HEK293 (cell line): ENCODE data around the gene SPATA2.
A peak's percentile ranks its signal among the peaks of the same experiment; 100 is the strongest.

Experiments
- KLF1 ChIP-seq: fragments of 450-650 bp; formaldehyde crosslinking; IDR thresholded peaks from 2 replicates; pipeline ENCODE4 v1.5.1; 2016; ENCODE audit warnings: missing biosample characterization, missing genetic modification characterization
- KLF16 ChIP-seq: fragments of 450-650 bp; formaldehyde crosslinking; IDR thresholded peaks from 2 replicates; pipeline ENCODE4 v1.5.1; 2017; ENCODE audit warnings: missing biosample characterization, missing genetic modification characterization
- MEIS1 ChIP-seq: sonication (generic); formaldehyde crosslinking; IDR thresholded peaks from 2 replicates; pipeline ENCODE4 v1.8.1; 2022; ENCODE audit warnings: missing genetic modification reagents, mild to moderate bottlenecking, borderline replicate concordance
- SP2 ChIP-seq: fragments of 450-650 bp; formaldehyde crosslinking; IDR thresholded peaks from 2 replicates; pipeline ENCODE4 v1.5.1; 2016; ENCODE audit warnings: missing biosample characterization, missing genetic modification characterization
- SP7 ChIP-seq: fragments of 450-650 bp; formaldehyde crosslinking; IDR thresholded peaks from 2 replicates; pipeline ENCODE4 v1.5.1; 2016; ENCODE audit warnings: missing biosample characterization, missing genetic modification characterization
- YY1 ChIP-seq: fragments of 450-650 bp; formaldehyde crosslinking; IDR thresholded peaks from 2 replicates; pipeline ENCODE4 v1.5.1; 2018; ENCODE audit warnings: missing biosample characterization, missing genetic modification characterization
- ZBTB10 ChIP-seq: fragments of 450-650 bp; formaldehyde crosslinking; IDR thresholded peaks from 2 replicates; pipeline ENCODE4 v1.5.1; 2016; ENCODE audit warnings: missing biosample characterization, missing genetic modification characterization
- ZBTB11 ChIP-seq: fragments of 450-650 bp; formaldehyde crosslinking; conservative IDR thresholded peaks from 2 replicates; pipeline ENCODE4 v1.5.1; 2016; ENCODE audit warnings: low read depth, missing biosample characterization, missing genetic modification characterization
- ZBTB21 ChIP-seq: fragments of 450-650 bp; formaldehyde crosslinking; IDR thresholded peaks from 2 replicates; pipeline ENCODE4 v1.5.1; 2017; ENCODE audit warnings: missing biosample characterization, missing genetic modification characterization
- ZBTB26 ChIP-seq: fragments of 450-650 bp; formaldehyde crosslinking; optimal IDR thresholded peaks from 2 replicates; pipeline ENCODE3; 2016; ENCODE audit warnings: missing biosample characterization, mild to moderate bottlenecking, missing genetic modification characterization
- ZBTB44 ChIP-seq: fragments of 450-650 bp; IDR thresholded peaks from 2 replicates; pipeline ENCODE4 v1.5.1; 2018; ENCODE audit warnings: missing biosample characterization, mild to moderate bottlenecking, missing genetic modification characterization
- ZEB2 ChIP-seq: fragments of 450-650 bp; formaldehyde crosslinking; IDR thresholded peaks from 2 replicates; pipeline ENCODE4 v1.5.1; 2016; ENCODE audit warnings: missing biosample characterization, missing genetic modification characterization
- ZFHX2 ChIP-seq: fragments of 450-650 bp; formaldehyde crosslinking; conservative IDR thresholded peaks from 2 replicates; pipeline ENCODE4 v1.5.1; 2016; ENCODE audit warnings: missing biosample characterization, missing genetic modification characterization
- ZNF133 ChIP-seq: fragments of 450-650 bp; formaldehyde crosslinking; IDR thresholded peaks from 2 replicates; pipeline ENCODE4 v1.5.1; 2016; ENCODE audit warnings: missing biosample characterization, missing genetic modification characterization
- ZNF398 ChIP-seq: fragments of 450-650 bp; formaldehyde crosslinking; IDR thresholded peaks from 2 replicates; pipeline ENCODE4 v1.5.1; 2017; ENCODE audit warnings: missing biosample characterization, missing genetic modification characterization
- ZNF426 ChIP-seq: fragments of 450-650 bp; formaldehyde crosslinking; IDR thresholded peaks from 2 replicates; pipeline ENCODE4 v1.5.1; 2017; ENCODE audit warnings: missing biosample characterization, missing genetic modification characterization, mild to moderate bottlenecking, inconsistent platforms, moderate library complexity
- ZNF501 ChIP-seq: fragments of 450-650 bp; formaldehyde crosslinking; IDR thresholded peaks from 2 replicates; pipeline ENCODE4 v1.5.1; 2016; ENCODE audit warnings: missing biosample characterization, missing genetic modification characterization
- ZNF600 ChIP-seq: fragments of 450-650 bp; formaldehyde crosslinking; IDR thresholded peaks from 2 replicates; pipeline ENCODE4 v1.5.1; 2016; ENCODE audit warnings: missing biosample characterization, missing genetic modification characterization
- ZNF629 ChIP-seq: fragments of 450-650 bp; formaldehyde crosslinking; IDR thresholded peaks from 2 replicates; pipeline ENCODE4 v1.5.1; 2017; ENCODE audit warnings: missing biosample characterization, missing genetic modification characterization
- ZNF658 ChIP-seq: fragments of 450-650 bp; formaldehyde crosslinking; IDR thresholded peaks from 2 replicates; pipeline ENCODE4; 2016; ENCODE audit warnings: missing biosample characterization, missing genetic modification characterization
- ZNF692 ChIP-seq: fragments of 450-650 bp; formaldehyde crosslinking; IDR thresholded peaks from 2 replicates; pipeline ENCODE4 v1.5.1; 2016; ENCODE audit warnings: missing biosample characterization, missing genetic modification characterization
- ZNF785 ChIP-seq: fragments of 450-650 bp; formaldehyde crosslinking; IDR thresholded peaks from 2 replicates; pipeline ENCODE4 v1.5.1; 2016; ENCODE audit warnings: missing biosample characterization, missing genetic modification characterization
- ZSCAN30 ChIP-seq: fragments of 450-650 bp; IDR thresholded peaks from 2 replicates; pipeline ENCODE4 v1.5.1; 2018; ENCODE audit warnings: missing biosample characterization, mild to moderate bottlenecking, missing genetic modification characterization, moderate library complexity
- ZSCAN5A ChIP-seq: fragments of 450-650 bp; formaldehyde crosslinking; IDR thresholded peaks from 2 replicates; pipeline ENCODE4 v1.5.1; 2016; ENCODE audit warnings: missing biosample characterization, missing genetic modification characterization
- ZXDB ChIP-seq: fragments of 450-650 bp; formaldehyde crosslinking; IDR thresholded peaks from 2 replicates; pipeline ENCODE4 v1.5.1; 2016; ENCODE audit warnings: missing biosample characterization, missing genetic modification characterization

Gene SPATA2

GRCh38 chr20:49915380-49916145 lies at the start of gene SPATA2 (continued):
- no peak for TF ChIP-seq ZNF398 (tag by site-specific recombination)
- TF ChIP-seq ZBTB10 (tag by site-specific recombination): 0 out of 2 replicates have a peak, but pooled peaks have one; percentile 6
- TF ChIP-seq YY1 (tag by site-specific recombination): peak; percentile 22; the same call in 1 of the 2 replicates
- TF ChIP-seq ZBTB44 (tag by site-specific recombination): no peak
- 0 out of 2 replicates have a peak, but pooled peaks have one; percentile 33 for TF ChIP-seq ZNF785
- TF ChIP-seq ZBTB11 (tag by site-specific recombination): peak; percentile 96
- TF ChIP-seq ZBTB26: peak; percentile 39
- TF ChIP-seq ZNF501: 0 out of 2 replicates have a peak, but pooled peaks have one; percentile 17
- peak; percentile 54 for TF ChIP-seq ZFHX2 (tag by site-specific recombination)
- TF ChIP-seq SP7: peak; percentile 73
- TF ChIP-seq MEIS1 (CRISPR knock-in tag): no peak
- peak; percentile 89 for TF ChIP-seq ZBTB21 (tag by site-specific recombination)
- TF ChIP-seq ZEB2 (tag by site-specific recombination): peak; percentile 56; the same call in 1 of the 2 replicates
- TF ChIP-seq ZNF600 (tag by site-specific recombination): peak; percentile 58; the same call in 1 of the 2 replicates
- peak; percentile 98 for TF ChIP-seq SP2 (tag by site-specific recombination)
- TF ChIP-seq ZNF692 (tag by site-specific recombination): no peak
- TF ChIP-seq ZSCAN5A: 0 out of 2 replicates have a peak, but pooled peaks have one; percentile 21
- 0 out of 2 replicates have a peak, but pooled peaks have one; percentile 41 for TF ChIP-seq KLF16 (tag by site-specific recombination)
- peak; percentile 27; the same call in 1 of the 2 replicates for TF ChIP-seq KLF1 (tag by site-specific recombination)
- TF ChIP-seq ZSCAN30 (tag by site-specific recombination): peak; percentile 81
- peak; percentile 95 for TF ChIP-seq ZXDB
- peak; percentile 98 for TF ChIP-seq ZNF629 (tag by site-specific recombination)
- TF ChIP-seq ZNF426 (tag by site-specific recombination): no peak
- no peak for TF ChIP-seq ZNF658 (tag by site-specific recombination)
- no peak for TF ChIP-seq ZNF133 (tag by site-specific recombination)
